22Rv1 (cell line): ENCODE measurements around the gene SDK1.

Experiments
- H3K27ac ChIP-seq: fragments of 450-650 bp; 2 replicates; pipeline ENCODE4 v1.5.1; 2017
- CTCF ChIP-seq: fragments of 450-650 bp; IDR thresholded peaks from 2 replicates; pipeline ENCODE4 v1.5.1; 2017; ENCODE audit warnings: mild to moderate bottlenecking
- ZFX ChIP-seq: fragments of 450-650 bp; IDR thresholded peaks from 2 replicates; pipeline ENCODE4 v1.6.1; 2017; ENCODE audit warnings: antibody characterized with exemption, borderline replicate concordance

SDK1 gene

GRCh38 chr7:4052130-4052529 lies 751.1 kb downstream of the SDK1 start:
- H3K27ac ChIP-seq, result no peak overlapping the region
- TF ChIP-seq ZFX, result no peak
- no peak for TF ChIP-seq CTCF

GRCh38 chr7:4054158-4054557 lies 753.1 kb downstream of the SDK1 start:
- H3K27ac ChIP-seq, result no peak overlapping the region
- no peak for TF ChIP-seq CTCF
- no peak for TF ChIP-seq ZFX

- H3K27ac ChIP-seq, result no peak overlapping the region
- no peak for TF ChIP-seq CTCF
- TF ChIP-seq ZFX, result no peak
These were observed 755.7 kb downstream of the SDK1 start for GRCh38 chr7:4056552-4057288.

- no peak for TF ChIP-seq ZFX
- TF ChIP-seq CTCF, result no peak
- H3K27ac ChIP-seq, result no peak overlapping the region
These were observed 756.2 kb downstream of the SDK1 start for GRCh38 chr7:4057289-4057616.

GRCh38 chr7:4058158-4058557 lies 757.1 kb downstream of the SDK1 start:
- no peak overlapping the region for H3K27ac ChIP-seq
- no peak for TF ChIP-seq ZFX
- no peak for TF ChIP-seq CTCF

- no peak overlapping the region for H3K27ac ChIP-seq
- TF ChIP-seq ZFX (no peak), CTCF (no peak)
These were observed 764.1 kb downstream of the SDK1 start for GRCh38 chr7:4065190-4065589.

- no peak for TF ChIP-seq ZFX
- TF ChIP-seq CTCF, result no peak
- no peak overlapping the region for H3K27ac ChIP-seq
These were observed 765.2 kb downstream of the SDK1 start for GRCh38 chr7:4066206-4066605.
